Measurements from ENCODE around the gene CNTRL.
A peak's percentile ranks its signal among the peaks of the same experiment; 100 is the strongest.
"Not testable (repeated sequence)": the region's sequence is repeated elsewhere in the genome, so short reads cannot be mapped to it uniquely, and the experiment has no call there.

The CNTRL gene

GRCh38 chr9:121071370-121071755 is 3.4 kb upstream of the CNTRL start:
- DNase-seq = no peak

GRCh38 chr9:121071756-121072421 is 2.9 kb upstream of the CNTRL start:
- DNase-seq = peak; percentile 32

GRCh38 chr9:121073038-121073437 is 1.7 kb upstream of the CNTRL start:
- no peak for DNase-seq

GRCh38 chr9:121075251-121076036 is 689 bp downstream of the CNTRL start:
- DNase-seq = no peak

- DNase-seq = no peak
Observed at GRCh38 chr9:121082075-121082474, 7.3 kb downstream of the CNTRL start.

- DNase-seq = no peak
Observed at GRCh38 chr9:121085661-121086060, 10.9 kb downstream of the CNTRL start.

GRCh38 chr9:121088576-121088975 is 13.8 kb downstream of the CNTRL start:
- no peak for DNase-seq

- not testable (repeated sequence) for DNase-seq
Observed at GRCh38 chr9:121090743-121091142, 16.0 kb downstream of the CNTRL start.

- DNase-seq = no peak
Observed at GRCh38 chr9:121095057-121095456, 20.3 kb downstream of the CNTRL start.

GRCh38 chr9:121098567-121099198 is 23.9 kb downstream of the CNTRL start:
- no peak for DNase-seq

GRCh38 chr9:121104054-121104453 is 29.3 kb downstream of the CNTRL start:
- not testable (repeated sequence) for DNase-seq

- DNase-seq = no peak
Observed at GRCh38 chr9:121105531-121105930, 30.8 kb downstream of the CNTRL start.

GRCh38 chr9:121107029-121107428 is 32.3 kb downstream of the CNTRL start:
- no peak for DNase-seq

GRCh38 chr9:121107881-121108280 is 33.1 kb downstream of the CNTRL start:
- DNase-seq = no peak

- no peak for DNase-seq
Observed at GRCh38 chr9:121115466-121115865, 40.7 kb downstream of the CNTRL start.

- no peak for DNase-seq
Observed at GRCh38 chr9:121118266-121118665, 43.5 kb downstream of the CNTRL start.

GRCh38 chr9:121120386-121120785 is 45.6 kb downstream of the CNTRL start:
- no peak for DNase-seq

GRCh38 chr9:121121582-121122087 is 46.9 kb downstream of the CNTRL start:
- peak; percentile 92 for DNase-seq

GRCh38 chr9:121122246-121123032 is 47.7 kb downstream of the CNTRL start:
- DNase-seq = no peak

- no peak for DNase-seq
Observed at GRCh38 chr9:121123816-121124535, 49.2 kb downstream of the CNTRL start.

- DNase-seq = no peak
Observed at GRCh38 chr9:121125590-121125989, 50.8 kb downstream of the CNTRL start.

- not testable (repeated sequence) for DNase-seq
Observed at GRCh38 chr9:121129384-121129783, 54.6 kb downstream of the CNTRL start.

Measured in SIG-M5 (cell line).